Trophoblast cell (in vitro differentiated cells and primary cell): ENCODE data around the gene DPPA2.

Source experiments
- DNase-seq, 2 donors: peaks; one replicate each; pipeline ENCODE4 v3.0.0-alpha.2; 2016
- H2AFZ ChIP-seq: 2 replicates; pipeline ENCODE4 v1.6.1; 2013; ENCODE audit warnings: low read length, moderate library complexity, mild to moderate bottlenecking; ENCODE audit not compliant: insufficient read depth, poor library complexity
- H2AK5ac ChIP-seq: 2 replicates; pipeline ENCODE4 v1.6.1; 2013; ENCODE audit warnings: mild to moderate bottlenecking, low read length
- H2BK120ac ChIP-seq: 2 replicates; pipeline ENCODE4 v1.6.1; 2013; ENCODE audit warnings: low read length, mild to moderate bottlenecking, moderate library complexity; ENCODE audit not compliant: insufficient read depth, poor library complexity
- H2BK12ac ChIP-seq: 2 replicates; pipeline ENCODE4 v1.6.1; 2013; ENCODE audit warnings: mild to moderate bottlenecking, low read length, moderate library complexity
- H2BK5ac ChIP-seq: 2 replicates; pipeline ENCODE4 v1.6.1; 2013; ENCODE audit warnings: low read length, low read depth, moderate library complexity, mild to moderate bottlenecking; ENCODE audit not compliant: poor library complexity
- H3K14ac ChIP-seq: 2 replicates; pipeline ENCODE4 v1.6.1; 2013; ENCODE audit warnings: mild to moderate bottlenecking, low read length
- H3K18ac ChIP-seq: 2 replicates; pipeline ENCODE4 v1.6.1; 2013; ENCODE audit warnings: mild to moderate bottlenecking, low read length
- H3K23ac ChIP-seq: 2 replicates; pipeline ENCODE4 v1.6.1; 2013; ENCODE audit warnings: low read length
- H3K27ac ChIP-seq: 2 replicates; pipeline ENCODE4 v1.5.1; 2013; ENCODE audit warnings: low read depth, mild to moderate bottlenecking, inconsistent platforms, low read length, moderate library complexity
- H3K27me3 ChIP-seq: 2 replicates; pipeline ENCODE4 v1.6.1; 2013; ENCODE audit warnings: inconsistent platforms, mild to moderate bottlenecking, low read length, moderate library complexity; ENCODE audit not compliant: insufficient read depth
- H3K36me3 ChIP-seq, 2 experiments: 1 replicate in 1 of 2; 2 replicates in 1 of 2; pipeline ENCODE4 v1.6.1; 2013; ENCODE audit warnings: low read length in 2 of 2, mild to moderate bottlenecking in 2 of 2, moderate library complexity in 1 of 2; ENCODE audit not compliant: insufficient read depth in 2 of 2, control insufficient read depth in 1 of 2
- H3K4ac ChIP-seq: 2 replicates; pipeline ENCODE4 v1.6.1; 2013; ENCODE audit warnings: low read depth, mild to moderate bottlenecking, low read length, moderate library complexity
- H3K4me1 ChIP-seq, 2 experiments: 1 replicate in 1 of 2; 2 replicates in 1 of 2; pipeline ENCODE4 v1.6.1; 2013; ENCODE audit warnings: low read length in 2 of 2, mild to moderate bottlenecking in 2 of 2, moderate library complexity in 1 of 2; ENCODE audit not compliant: insufficient read depth in 2 of 2, control insufficient read depth in 1 of 2
- H3K4me2 ChIP-seq: 2 replicates; pipeline ENCODE4 v1.6.1; 2013; ENCODE audit warnings: inconsistent platforms, mild to moderate bottlenecking, low read length, moderate library complexity
- H3K4me3 ChIP-seq: 2 replicates; pipeline ENCODE4 v1.5.1; 2013; ENCODE audit warnings: mild to moderate bottlenecking, low read depth, low read length, inconsistent platforms
- H3K79me1 ChIP-seq: one replicate; pipeline ENCODE4 v1.6.1; 2013; ENCODE audit warnings: low read length
- H3K79me2 ChIP-seq: 2 replicates; pipeline ENCODE4 v1.6.1; 2013; ENCODE audit warnings: low read length, mild to moderate bottlenecking; ENCODE audit not compliant: control insufficient read depth, insufficient read depth, poor library complexity
- H3K9ac ChIP-seq: 2 replicates; pipeline ENCODE4 v1.6.1; 2013; ENCODE audit warnings: mild to moderate bottlenecking, low read length
- H3K9me3 ChIP-seq: 2 replicates; pipeline ENCODE4 v1.6.1; 2013; ENCODE audit warnings: low read depth, mild to moderate bottlenecking, control low read depth, inconsistent platforms, low read length; ENCODE audit not compliant: insufficient read depth
- H4K12ac ChIP-seq: 2 replicates; pipeline ENCODE4 v1.6.1; 2013; ENCODE audit warnings: low read depth, mild to moderate bottlenecking, low read length, moderate library complexity
- H4K8ac ChIP-seq: 2 replicates; pipeline ENCODE4 v1.6.1; 2013; ENCODE audit warnings: low read depth, mild to moderate bottlenecking, low read length, moderate library complexity
- H4K91ac ChIP-seq: one replicate; pipeline ENCODE4 v1.6.1; 2013; ENCODE audit warnings: low read depth, mild to moderate bottlenecking, low read length, moderate library complexity
- WGBS: extraction: QIAGEN DNeasy Blood & Tissue Kit; methylation state at CpG from one replicate; pipeline ENCODE4 v1.1.7; 2013; ENCODE audit warnings: missing lambda C conversion rate; ENCODE audit not compliant: insufficient read length, insufficient coverage; ENCODE audit errors: extremely low coverage; 5-methylcytosine and 5-hydroxymethylcytosine counted together

Gene DPPA2

DNA sequence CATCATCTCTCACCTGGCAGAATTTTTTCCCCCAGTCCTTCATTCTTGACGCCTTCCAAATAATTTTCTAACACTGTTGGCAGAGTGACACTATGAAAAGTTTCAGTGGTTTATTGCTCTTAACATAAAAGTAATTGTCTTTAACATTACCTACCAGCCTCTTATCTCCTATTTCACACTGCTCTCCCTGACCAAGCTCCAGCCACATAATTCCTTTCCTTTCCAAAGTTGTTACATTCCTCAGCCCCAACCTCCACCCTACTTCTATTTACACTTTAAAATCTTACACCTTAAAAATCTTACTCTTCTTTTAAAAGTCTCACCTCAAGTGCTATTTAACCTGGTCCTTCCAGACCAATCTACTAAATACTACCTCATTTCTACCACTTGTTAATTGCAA lies 18.3 kb upstream of the DPPA2 start:
- Histone ChIP-seq H3K4me3 (no peak overlapping the region), H3K79me1 (peaks cover 4% of the 10 kb centered on the region), H4K91ac (no peak overlapping the region), H3K36me3 (peaks cover 20 to 24% of the 10 kb centered on the region in 2 experiments), H3K18ac (no peak overlapping the region), H3K4me2 (no peak overlapping the region), H2AK5ac (no peak overlapping the region), H3K9ac (no peak overlapping the region), H3K23ac (no peak overlapping the region), H3K9me3 (no peaks in the 10 kb centered on the region), H3K79me2 (peaks cover 5% of the 10 kb centered on the region), H2BK12ac (no peak overlapping the region), H4K8ac (no peak overlapping the region), H3K14ac (no peak overlapping the region), H2BK120ac (no peak overlapping the region), H2AFZ (no peak overlapping the region), H2BK5ac (no peak overlapping the region), H4K12ac (no peak overlapping the region), H3K27me3 (no peaks in the 10 kb centered on the region), H3K4ac (no peak overlapping the region), H3K27ac (no peak overlapping the region), H3K4me1 (peaks cover 0 to 5% of the 10 kb centered on the region in 2 experiments)
- WGBS = no CpG with 5 or more reads among the region's 1 CpG
- DNase-seq = no peak

DNA sequence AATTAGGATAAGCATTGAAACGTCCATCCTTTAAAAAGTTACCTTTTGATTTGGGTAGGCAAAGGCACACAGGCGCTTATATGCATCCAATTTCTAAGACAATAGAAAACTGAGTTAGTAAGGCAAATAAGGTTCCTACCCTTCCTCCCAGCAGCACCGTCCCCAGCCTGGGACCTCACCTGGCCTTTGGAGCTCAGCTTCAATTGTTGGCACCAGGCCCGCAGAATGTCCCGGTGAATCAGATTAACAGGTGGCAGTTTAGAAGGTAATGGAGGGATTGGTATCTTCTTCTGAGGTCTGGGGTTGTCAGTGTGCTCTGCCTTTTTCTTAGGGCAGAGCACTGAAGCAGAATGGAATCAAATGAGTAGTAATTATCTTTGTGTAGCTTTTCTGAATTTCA lies 15.4 kb upstream of the DPPA2 start:
- Histone ChIP-seq H3K36me3 (peaks cover 32 to 37% of the 10 kb centered on the region in 2 experiments), H4K12ac (no peak overlapping the region), H3K27ac (no peak overlapping the region), H2BK12ac (no peak overlapping the region), H3K9ac (no peak overlapping the region), H3K4me3 (no peak overlapping the region), H4K8ac (no peak overlapping the region), H3K79me1 (peaks cover 2% of the 10 kb centered on the region), H4K91ac (no peak overlapping the region), H2BK120ac (no peak overlapping the region), H3K18ac (no peak overlapping the region), H2AK5ac (no peak overlapping the region), H2BK5ac (no peak overlapping the region), H3K9me3 (no peaks in the 10 kb centered on the region), H3K4me2 (no peak overlapping the region), H3K23ac (no peak overlapping the region), H3K4ac (no peak overlapping the region), H3K79me2 (peaks cover 3% of the 10 kb centered on the region), H3K4me1 (peaks cover 0 to 5% of the 10 kb centered on the region in 2 experiments), H3K27me3 (no peaks in the 10 kb centered on the region), H3K14ac (no peak overlapping the region), H2AFZ (no peak overlapping the region)
- DNase-seq = no peak
- WGBS = no CpG with 5 or more reads among the region's 5 CpGs

DNA sequence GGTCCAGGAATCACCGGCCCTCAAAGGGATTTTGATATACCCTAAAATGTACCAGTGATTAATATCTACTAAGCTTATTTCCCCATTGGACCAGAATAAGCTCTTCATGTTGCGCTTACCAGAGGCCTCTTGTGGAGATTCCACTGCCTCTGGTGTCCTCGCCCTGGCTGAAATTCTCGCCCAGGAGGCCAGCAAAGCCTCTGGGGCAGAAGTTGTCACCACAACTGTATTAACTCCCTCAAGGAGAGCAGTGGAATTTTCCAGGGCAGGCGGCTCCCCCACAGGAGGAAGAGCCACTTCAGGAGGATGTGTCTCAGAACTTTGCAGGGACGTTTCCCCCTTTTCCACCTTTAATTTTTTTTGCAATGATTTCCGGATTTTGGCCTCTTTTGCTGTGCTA lies 14.1 kb upstream of the DPPA2 start:
- Histone ChIP-seq H4K12ac (no peak overlapping the region), H3K4me3 (no peak overlapping the region), H3K9ac (no peak overlapping the region), H4K8ac (no peak overlapping the region), H3K36me3 (peaks cover 32 to 37% of the 10 kb centered on the region in 2 experiments), H3K27ac (no peak overlapping the region), H2BK120ac (no peak overlapping the region), H3K23ac (no peak overlapping the region), H3K79me1 (no peaks in the 10 kb centered on the region), H2AFZ (no peak overlapping the region), H2AK5ac (no peak overlapping the region), H3K9me3 (no peaks in the 10 kb centered on the region), H4K91ac (no peak overlapping the region), H3K4me1 (peaks cover 0 to 4% of the 10 kb centered on the region in 2 experiments), H3K79me2 (no peaks in the 10 kb centered on the region), H3K4ac (no peak overlapping the region), H3K14ac (no peak overlapping the region), H3K27me3 (no peaks in the 10 kb centered on the region), H3K4me2 (no peak overlapping the region), H2BK12ac (no peak overlapping the region), H2BK5ac (no peak overlapping the region), H3K18ac (no peak overlapping the region)
- no CpG with 5 or more reads among the region's 7 CpGs for WGBS
- no peak for DNase-seq

DNA sequence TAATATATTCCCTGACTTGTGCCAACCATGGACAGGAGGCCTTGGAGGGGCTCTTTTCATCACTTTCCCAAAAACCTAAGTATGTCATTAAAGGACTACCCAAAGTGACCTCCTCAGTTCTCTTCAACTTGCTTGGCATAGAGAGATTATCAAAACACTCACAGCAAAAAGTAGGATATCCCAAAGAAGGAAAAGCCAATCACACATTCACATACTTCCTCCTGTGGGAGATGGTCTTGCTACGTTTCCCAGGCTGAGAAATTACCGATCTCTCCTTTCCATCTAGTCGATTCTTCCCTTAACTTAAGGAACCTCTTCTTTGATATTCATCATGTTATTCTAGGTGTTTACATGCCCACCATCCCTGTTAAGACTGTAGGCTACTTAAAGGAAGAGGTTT lies 11.9 kb upstream of the DPPA2 start:
- Histone ChIP-seq H2AK5ac (no peak overlapping the region), H3K79me2 (no peaks in the 10 kb centered on the region), H3K27me3 (no peaks in the 10 kb centered on the region), H2AFZ (no peak overlapping the region), H2BK12ac (no peak overlapping the region), H3K18ac (no peak overlapping the region), H3K4me2 (no peak overlapping the region), H4K12ac (no peak overlapping the region), H4K91ac (no peak overlapping the region), H3K14ac (no peak overlapping the region), H3K79me1 (no peaks in the 10 kb centered on the region), H3K9me3 (no peaks in the 10 kb centered on the region), H3K36me3 (peaks cover 32 to 35% of the 10 kb centered on the region in 2 experiments), H3K4ac (no peak overlapping the region), H4K8ac (no peak overlapping the region), H3K27ac (no peak overlapping the region), H3K9ac (no peak overlapping the region), H2BK120ac (no peak overlapping the region), H3K4me3 (no peak overlapping the region), H3K4me1 (no peaks in the 10 kb centered on the region), H3K23ac (no peak overlapping the region), H2BK5ac (no peak overlapping the region)
- no peak for DNase-seq
- WGBS = no CpG with 5 or more reads among the region's 3 CpGs
